TTC549 (cell line): ENCODE data around the gene IQCE.
"Not testable (repeated sequence)": the region's sequence is repeated elsewhere in the genome, so short reads cannot be mapped to it uniquely, and the experiment has no call there.

Source experiments
- FAIRE-seq: peaks from 2 replicates; lab custom pipeline; 2012; peaks lifted over from hg19 to GRCh38; lab: Jason Lieb, UNC

Gene IQCE

DNA sequence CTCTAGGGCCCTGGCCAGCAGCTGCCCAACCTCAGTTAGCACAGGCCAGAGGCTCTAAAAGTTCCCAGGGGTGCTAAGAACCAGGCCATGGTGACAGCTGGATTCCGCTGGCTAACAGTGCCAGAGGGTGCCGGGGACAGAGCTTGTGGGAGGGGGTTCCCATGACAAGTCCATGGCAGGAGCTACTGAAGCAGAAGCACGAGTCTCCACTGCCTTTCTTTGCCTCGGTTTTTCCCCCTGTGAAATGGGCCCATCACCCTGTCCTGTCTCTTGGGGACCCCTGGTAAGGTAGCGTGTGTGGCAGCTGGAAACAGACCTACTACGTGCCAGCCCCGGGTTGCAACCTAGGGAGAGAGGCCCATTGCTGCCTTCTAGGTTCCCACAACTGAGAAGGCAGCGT, 26.0 kb upstream of the IQCE start:
- FAIRE-seq, result not testable (repeated sequence)

- FAIRE-seq, result not testable (repeated sequence)
These were observed 25.2 kb upstream of the IQCE start for GRCh38 chr7:2533566-2533965.

DNA sequence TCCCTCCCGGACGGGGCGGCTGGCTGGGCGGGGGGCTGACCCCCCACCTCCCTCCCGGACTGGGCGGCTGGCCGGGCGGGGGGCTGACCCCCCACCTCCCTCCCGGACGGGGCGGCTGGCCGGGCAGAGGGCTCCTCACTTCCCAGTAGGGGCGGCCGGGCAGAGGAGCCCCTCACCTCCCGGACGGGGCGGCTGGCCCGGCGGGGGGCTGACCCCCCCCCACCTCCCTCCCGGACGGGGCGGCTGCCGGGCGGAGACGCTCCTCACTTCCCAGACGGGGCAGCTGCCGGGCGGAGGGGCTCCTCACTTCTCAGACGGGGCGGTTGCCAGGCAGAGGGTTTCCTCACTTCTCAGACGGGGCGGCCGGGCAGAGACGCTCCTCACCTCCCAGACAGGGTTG, 24.6 kb upstream of the IQCE start:
- FAIRE-seq, result not testable (repeated sequence)

DNA sequence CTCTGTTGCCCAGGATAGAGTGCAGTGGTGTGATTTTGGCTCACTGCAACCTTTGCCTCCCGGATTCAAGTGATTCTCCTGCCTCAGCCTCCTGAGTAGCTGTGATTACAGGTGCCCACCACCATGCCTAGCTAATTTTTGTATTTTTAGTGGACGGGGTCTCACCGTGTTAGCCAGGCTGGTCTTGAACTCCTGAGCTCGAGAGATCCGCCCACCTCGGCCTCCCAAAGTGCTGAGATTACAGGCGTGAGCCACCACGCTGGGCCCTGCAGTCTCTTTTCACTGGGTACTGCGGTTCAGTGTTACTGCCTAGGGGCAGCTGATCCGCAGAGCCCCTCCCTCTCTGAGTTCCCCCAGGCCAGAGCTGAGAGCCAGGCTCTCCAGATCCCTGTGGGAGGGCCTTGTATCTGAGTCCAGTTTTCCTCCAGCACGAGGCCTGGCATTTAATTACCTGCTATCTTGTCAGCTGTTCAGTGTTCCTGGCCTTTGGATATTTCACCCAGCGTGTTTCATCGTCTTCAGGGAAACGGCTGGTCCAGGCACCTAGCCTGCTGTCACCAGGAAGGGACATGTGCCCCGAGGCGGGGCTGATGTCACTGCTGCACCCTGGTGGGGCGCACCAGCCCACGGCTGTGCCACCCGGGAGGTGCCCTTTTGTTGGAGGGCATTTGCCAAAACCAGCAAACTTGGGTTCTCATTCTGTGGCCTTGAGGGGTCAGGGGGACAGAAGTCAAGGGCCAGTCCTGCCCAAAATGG, 22.7 kb upstream of the IQCE start:
- FAIRE-seq, result not testable (repeated sequence)

GRCh38 chr7:2537981-2538851, 20.6 kb upstream of the IQCE start:
- no peak for FAIRE-seq

- no peak for FAIRE-seq
These were observed 19.5 kb upstream of the IQCE start for GRCh38 chr7:2539031-2539911.

GRCh38 chr7:2540133-2540532, 18.6 kb upstream of the IQCE start:
- FAIRE-seq, result no peak

DNA sequence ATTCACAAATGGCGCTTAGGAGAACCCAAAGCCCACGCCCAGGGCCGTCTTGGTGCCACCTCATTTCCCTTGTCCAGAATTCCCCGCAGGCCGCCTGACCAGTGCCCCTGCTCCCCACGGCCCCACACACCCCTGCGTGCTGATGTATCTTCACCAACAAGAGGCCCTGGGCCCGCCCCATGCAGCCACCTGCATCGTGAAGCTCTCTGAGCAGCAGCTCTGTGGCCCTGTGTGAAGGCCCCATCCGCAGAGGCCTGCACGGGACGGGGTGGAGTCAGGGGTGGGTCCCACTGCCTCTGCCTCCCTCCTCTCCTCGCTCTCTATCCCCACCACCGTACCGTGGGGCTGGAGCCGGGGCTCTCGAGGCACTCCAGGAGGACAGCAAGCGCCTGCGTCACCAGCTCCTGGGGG, 18.1 kb upstream of the IQCE start:
- no peak for FAIRE-seq

DNA sequence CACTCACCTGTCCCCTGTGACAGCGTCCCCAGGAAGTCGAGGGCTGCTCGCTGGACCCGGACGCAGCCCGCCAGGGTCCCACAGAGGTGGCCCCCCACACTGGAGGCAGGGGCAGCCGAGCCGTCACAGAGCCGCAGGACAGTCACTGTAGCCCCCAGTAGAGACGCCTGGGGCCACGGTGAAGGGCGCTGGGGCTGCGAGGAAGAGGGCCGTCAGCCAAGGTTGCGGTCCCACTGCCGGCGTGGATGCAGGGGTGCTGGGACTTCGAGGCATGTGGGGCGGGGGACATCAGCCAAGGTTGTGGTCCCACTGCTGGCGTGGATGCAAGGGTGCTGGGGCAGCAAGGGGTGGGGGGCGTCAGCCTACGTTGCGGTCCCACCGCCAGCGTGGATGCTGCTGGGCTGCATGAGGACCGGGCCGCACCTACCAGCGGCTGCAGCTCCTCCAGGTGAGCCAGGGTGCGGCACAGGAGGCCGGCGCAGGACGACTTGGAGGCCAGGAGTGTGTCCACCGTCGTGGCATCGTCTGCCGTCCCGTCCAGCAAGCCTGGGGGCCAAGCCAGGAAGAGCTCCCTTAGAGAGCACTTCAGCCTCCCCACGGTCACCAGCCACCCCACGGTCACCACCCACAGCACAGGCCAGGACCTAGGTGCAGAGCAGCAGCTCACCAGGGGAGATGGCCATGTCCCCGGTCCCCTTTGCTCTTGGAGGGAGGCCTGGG, 17.3 kb upstream of the IQCE start:
- FAIRE-seq, result no peak

DNA sequence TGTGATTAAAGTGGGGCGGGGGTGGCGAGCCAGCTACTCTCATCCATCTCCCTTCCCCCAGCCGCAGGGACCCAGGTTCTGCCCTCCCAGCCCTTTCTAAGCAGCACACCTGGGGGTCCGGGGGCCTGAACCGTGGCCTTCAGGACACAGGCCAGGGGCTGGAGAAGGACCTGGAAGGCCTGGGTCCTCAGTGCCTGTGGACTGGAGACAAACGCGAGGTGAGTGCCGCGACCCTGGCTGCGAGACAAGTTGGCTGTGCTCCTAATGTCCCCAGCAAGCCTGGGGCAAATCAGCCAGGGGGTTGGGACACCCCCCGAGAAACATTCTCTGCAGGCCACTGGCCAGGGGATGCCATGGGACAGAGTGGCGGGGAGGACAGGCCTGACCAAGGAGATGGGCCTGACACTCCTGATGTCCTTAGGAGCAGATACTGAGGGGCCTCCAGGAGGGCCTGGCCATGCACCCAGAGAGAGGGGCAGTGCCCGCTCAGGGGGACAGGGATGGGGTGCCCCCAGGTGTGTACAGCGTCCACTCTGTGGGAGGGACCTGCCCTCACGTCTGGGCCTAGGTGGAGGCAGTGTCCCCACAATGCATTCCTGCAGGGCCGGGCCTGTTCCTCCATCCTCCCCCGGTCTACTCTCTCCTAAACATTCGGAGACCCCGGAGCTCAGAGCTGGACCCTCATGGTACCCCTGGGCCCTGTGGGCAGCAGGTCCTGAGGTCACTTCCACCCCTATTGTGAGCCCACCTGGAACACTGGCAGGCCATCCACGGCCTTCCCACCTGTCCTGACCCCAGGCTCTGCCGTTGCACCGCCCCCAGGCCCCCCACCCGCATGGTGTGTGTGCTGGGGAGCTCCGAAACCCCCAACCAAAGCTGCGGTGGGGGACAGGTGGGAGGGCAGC, 16.5 kb upstream of the IQCE start:
- no peak for FAIRE-seq

GRCh38 chr7:2542916-2543871, 15.6 kb upstream of the IQCE start:
- no peak for FAIRE-seq

- FAIRE-seq, result no peak
These were observed 14.1 kb upstream of the IQCE start for GRCh38 chr7:2544541-2545188.

- FAIRE-seq, result no peak
These were observed 12.9 kb upstream of the IQCE start for GRCh38 chr7:2545746-2546425.

DNA sequence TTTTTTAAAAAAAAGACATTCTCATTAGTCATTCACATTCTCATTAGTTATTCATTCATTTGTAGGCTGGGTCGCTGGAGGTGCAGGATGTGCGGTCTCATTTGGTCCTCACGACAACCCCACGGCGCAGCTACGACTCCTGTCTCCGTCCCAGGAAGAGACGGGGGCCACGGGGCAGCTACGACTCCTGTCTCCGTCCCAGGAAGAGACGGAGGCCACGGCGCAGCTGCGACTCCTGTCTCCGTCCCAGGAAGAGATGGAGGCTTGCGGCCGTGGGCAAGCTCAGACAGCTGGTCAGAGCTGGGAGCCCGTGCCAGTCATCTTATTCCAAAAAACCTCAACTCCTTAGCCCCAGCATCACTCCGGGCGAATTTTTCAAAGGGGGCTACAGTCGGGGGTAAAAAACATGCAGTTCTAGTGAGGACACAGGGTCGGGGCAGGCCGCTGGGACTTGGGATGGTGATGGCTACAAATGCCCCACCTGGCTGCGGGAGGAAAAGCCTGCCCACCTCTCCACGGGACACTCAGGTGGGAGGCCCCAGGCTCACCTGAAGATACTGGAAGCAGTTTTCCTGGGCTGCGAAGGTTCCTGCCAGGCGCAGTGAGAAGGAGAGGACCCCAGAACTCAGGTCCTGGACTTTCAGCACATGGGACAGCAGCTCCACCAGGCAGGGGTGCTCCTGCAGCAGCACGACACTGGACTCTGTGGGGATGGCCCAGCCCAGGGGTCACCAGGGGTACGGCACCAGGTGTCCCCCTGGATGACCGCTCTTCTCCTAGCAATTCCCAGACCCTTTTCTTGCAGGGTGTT, 11.8 kb upstream of the IQCE start:
- no peak for FAIRE-seq

DNA sequence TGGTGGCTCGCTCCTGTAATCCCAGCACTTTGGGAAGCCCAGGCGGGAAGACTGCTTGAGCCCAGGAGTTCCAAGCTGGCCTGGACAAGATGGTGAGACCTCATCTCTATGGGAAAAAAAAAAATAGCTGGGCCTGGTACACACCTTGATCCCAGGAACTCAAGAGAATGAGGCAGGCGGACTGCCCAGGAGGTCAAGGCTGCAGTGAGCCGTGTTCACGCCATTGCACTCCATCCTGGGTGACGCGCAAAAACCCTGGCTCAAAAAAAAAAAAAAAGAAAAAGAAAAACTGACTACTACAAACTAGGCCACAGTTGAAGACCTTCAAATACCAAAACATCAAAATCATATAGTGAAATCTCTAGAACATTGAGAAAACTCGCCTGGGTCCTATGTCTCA, 7.4 kb upstream of the IQCE start:
- FAIRE-seq, result no peak

GRCh38 chr7:2553108-2553507, 5.7 kb upstream of the IQCE start:
- no peak for FAIRE-seq

DNA sequence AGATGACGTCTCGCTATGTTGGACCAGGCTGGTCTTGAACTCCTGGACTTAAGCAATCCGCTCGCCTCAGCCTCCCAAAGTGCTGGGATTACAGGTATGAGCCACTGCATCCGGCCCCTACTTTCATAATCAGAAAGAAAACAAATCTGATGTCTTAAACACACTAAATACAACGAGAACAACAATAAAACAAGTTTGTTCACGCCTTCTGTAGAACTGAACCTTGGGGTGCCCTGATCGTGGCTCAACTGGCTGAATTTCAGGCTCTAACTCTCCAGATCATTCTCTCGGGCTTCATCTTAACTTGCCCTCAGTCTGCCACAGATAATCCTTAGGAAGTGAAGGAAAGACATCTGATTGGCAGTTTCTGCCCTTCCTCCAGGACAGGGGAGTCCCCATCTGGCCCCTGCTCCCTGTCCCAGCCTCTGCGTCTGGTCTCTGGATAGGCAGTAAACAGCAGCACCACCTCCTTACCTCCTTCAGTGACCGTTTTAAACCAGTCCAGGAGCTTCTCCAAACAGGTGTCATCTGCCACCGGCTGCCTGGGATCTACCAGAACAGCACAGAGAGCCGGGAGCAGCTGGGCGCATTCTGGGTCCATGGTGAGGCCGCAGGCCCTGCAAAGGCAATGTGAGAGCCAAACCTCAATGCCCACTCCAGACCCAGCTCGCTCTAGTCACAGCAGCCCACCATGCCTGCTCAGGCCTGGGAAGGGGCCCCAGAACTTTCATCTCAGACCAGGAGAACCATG, 4.8 kb upstream of the IQCE start:
- FAIRE-seq, result no peak
